Endothelial cell of hepatic sinusoid (primary cell): ENCODE data around the gene MIPOL1.
"Not testable (repeated sequence)": the region's sequence is repeated elsewhere in the genome, so short reads cannot be mapped to it uniquely, and the experiment has no call there.

Source experiments
- in situ Hi-C: cut with HindIII; loops from 2 replicates; pipeline ENCODE4 v1.10.0; 2017; ENCODE audit warnings: low sequenced_read_pairs

The MIPOL1 gene

DNA sequence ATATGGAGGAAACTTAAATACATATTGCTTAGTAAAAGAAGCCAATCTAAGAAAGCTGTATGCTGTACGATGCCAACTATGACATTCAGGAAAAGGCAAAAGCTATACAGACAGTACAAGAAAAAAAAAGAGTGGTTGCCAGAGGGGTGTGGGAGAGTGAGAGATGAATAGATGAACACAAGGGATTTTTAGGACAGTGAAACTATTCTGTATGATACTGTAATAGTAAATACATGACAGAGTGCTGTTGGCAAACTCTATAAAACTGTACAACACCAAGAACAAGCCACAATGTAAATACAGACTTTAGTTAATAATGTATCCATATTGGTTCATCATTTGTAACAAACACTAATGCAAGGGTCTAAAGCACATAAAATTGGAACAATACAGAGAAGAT, 10.9 kb upstream of the MIPOL1 start:
- in situ Hi-C loops: no loop called here

DNA sequence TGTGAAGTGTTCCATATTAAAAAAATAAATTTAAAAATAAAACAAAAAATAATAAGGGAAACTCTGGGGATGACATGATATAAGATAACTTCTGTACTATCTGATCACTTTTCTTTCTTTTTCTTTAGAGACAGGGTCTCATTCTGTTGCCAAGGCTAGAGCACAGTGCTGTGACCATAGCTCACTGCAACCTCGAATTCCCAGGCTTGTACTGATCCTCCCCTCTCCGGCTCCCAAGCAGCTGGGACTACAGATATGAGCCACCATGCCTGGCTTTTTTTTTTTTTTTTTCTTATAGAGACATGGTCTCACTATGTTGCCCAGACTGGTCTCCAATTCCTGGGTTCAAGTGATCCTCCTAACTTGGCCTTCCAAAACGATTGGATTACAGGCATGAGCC, 10.4 kb upstream of the MIPOL1 start:
- in situ Hi-C loops: no loop called here

GRCh38 chr14:37187840-37188577, 9.7 kb upstream of the MIPOL1 start:
- in situ Hi-C loops: not testable (repeated sequence)

GRCh38 chr14:37189733-37190132, 8.0 kb upstream of the MIPOL1 start:
- in situ Hi-C loops: not testable (repeated sequence)

GRCh38 chr14:37194698-37195097, 3.0 kb upstream of the MIPOL1 start:
- in situ Hi-C loops: no loop called here

- in situ Hi-C loops: no loop called here
Observed at GRCh38 chr14:37195327-37195726, 2.4 kb upstream of the MIPOL1 start.

DNA sequence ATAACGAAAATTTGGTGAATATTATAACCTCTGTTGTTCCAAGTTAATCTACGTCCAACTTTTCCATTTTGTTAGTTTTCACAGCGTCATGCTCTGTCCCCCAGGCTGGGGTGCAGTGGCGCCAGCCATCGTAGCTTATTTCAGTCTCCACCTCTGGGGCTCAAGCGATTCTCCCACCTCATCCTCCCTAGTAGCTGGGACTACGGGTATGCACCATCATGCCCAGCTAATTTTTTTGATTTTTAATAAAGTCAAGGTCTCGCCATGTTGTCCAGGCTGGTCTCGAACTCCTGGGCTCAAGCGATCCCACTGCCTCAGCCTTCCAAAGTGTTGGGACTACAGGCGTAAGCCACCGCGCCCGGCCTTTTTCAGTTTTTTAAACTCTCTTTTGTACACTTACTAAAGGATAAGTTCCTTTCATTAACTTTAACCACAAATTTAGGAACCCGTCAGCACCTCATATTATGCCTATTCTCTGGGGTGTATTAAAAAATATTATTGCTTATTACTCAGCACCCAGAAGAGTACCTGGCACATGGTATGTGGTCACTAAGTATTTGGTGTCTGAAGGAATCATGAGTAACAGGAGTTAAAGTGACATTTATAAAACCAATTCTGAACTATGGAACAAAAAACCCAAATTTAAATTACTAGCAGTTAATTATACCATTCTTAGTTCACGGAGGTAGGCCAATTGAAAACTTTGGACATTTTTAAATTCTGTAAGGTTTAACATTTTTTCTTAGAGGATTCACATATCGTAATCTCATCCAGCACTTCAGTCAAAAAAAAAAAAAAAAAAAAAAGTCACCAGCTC, 925 bp upstream of the MIPOL1 start:
- in situ Hi-C loops: no loop called here

GRCh38 chr14:37198273-37198598, 499 bp downstream of the MIPOL1 start:
- in situ Hi-C loops: no loop called here

DNA sequence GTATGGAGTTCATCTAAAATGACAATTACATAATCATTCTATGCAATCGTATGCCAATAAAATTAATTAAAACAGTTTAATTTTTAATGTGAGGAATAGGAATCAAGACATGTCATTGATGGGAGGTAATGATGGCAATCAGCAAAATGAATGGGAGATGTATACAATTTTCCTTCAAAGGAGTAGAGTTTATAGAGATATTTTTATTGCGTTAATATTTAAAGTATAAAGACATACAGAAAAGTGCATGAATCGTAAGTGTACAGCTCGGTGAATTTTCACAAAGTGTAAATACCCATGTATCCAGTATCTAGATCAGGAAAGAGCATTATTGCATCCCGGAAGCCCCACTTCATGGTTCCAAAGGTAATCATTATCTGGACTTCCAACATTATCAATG, 1.2 kb downstream of the MIPOL1 start:
- in situ Hi-C loops: no loop called here

DNA sequence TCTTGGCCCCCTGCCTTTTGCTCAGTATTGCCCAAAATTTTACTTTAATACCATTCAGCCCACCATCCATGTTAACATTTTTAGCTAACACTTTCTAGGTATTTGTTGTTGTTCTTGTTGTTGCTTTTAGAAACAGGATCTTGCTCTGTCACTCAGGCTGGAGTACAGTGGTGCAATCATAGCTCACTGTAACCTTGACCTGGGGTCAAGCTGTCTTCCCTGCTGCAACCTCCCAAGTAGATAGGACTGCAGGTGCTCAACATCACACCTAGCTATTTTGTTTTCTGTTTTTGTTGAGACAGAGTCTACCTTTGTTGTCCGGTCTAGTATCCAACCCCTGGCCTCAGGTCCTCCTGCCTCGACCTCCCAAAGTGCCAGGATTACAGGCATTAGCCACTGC, 4.0 kb downstream of the MIPOL1 start:
- in situ Hi-C loops: no loop called here

- in situ Hi-C loops: no loop called here
Observed at GRCh38 chr14:37202265-37202664, 4.5 kb downstream of the MIPOL1 start.

DNA sequence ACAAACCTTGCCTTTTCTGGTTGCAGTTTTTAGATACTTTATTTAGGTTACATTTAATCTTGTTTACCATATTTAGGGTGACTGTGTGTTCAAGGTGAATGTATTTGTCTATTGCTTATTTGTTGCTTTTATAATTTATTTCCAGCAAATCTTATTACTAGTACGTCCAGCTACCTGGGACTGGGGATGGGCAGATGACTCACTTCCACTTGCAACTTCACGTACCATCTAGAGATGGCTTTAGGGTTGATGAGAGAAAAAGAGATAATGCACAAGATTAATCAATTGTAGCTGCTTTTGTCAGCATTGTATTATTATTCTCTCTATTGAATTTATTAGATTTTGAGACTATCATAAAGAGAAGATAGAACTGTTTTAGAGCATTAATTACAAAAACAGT, 5.1 kb downstream of the MIPOL1 start:
- in situ Hi-C loops: no loop called here

DNA sequence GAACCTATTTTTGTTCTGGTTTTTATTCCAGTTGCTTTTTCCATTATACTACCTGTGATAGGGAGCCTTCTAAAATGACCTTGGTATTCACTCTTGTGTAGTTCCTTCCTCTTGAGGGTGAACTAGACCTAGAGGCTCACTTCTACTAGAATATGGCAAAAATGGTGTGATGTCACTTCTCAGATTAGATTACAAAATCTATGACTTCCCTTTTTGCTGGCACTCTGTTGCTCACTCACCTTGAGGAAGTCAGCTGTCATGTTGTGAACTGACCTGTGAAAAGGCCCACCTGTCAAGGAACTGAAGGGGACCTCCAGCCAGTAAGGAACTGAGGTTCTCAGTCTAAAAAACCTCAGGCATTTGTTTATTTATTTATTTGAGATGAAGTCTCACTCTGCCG, 5.7 kb downstream of the MIPOL1 start:
- in situ Hi-C loops: no loop called here

DNA sequence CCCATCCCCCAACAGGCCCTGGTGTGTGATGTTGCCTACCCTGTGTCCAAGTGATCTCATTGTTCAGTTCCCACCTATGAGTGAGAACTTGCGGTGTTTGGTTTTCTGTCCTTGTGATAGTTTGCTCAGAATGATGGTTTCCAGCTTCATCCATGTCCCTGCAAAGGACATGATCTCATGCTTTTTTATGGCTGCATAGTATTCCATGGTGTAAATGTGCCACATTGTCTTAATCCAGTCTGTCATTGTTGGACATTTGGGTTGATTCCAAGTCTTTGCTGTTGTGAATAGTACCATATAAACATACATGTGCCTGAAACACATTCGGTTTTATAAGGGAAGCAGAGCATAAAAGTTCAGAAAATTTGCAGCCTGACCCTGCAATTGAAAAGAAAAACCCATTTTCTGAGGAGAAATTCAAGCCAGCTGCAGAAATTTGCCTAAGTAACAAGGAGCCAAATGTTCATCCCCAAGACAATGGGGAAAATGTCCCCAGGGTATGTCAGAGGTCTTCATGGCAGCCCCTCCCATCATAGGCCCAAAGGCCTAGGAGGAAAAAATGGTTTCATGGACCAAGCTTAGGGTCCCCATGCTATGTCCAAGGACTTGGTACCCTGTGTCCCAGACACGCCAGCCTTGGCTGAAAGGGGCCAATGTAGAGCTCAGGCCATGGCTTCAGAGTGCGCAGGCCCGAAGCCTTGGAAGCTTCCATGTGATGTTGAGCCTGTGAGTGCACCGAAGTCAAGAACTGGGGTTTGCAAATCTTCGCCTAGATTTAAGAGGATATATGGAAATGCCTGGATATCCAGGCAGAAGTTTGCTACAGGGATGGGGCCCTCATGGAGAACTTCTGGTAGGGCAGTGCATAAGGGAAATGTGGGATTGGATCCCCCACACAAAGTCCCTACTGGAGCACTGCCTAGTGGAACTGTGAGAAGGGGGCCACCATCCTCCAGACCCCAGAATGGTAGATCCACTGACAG, 8.2 kb downstream of the MIPOL1 start:
- in situ Hi-C loops: not testable (repeated sequence)

DNA sequence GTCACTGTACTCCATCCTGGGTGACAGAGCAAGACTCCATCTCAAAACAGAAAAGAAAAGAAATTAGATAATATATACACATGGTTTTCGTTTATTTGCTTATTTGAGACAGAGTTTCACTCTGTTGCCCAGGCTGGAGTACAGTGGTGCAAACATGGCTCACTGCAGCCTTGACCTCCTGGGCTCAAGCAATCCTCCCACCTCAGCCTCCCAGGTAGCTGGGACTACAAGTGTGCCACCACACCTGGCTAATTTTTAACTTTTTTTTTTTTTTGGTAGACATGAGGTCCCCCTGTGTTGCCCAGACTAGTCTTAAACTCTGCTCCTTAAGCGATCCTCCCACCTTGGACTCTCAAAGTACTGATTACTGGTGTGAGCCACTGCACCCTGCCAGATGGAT, 11.9 kb downstream of the MIPOL1 start:
- in situ Hi-C loops: not testable (repeated sequence)

- in situ Hi-C loops: no loop called here
Observed at GRCh38 chr14:37210448-37210847, 12.7 kb downstream of the MIPOL1 start.

GRCh38 chr14:37213016-37213415, 15.3 kb downstream of the MIPOL1 start:
- in situ Hi-C loops: no loop called here

DNA sequence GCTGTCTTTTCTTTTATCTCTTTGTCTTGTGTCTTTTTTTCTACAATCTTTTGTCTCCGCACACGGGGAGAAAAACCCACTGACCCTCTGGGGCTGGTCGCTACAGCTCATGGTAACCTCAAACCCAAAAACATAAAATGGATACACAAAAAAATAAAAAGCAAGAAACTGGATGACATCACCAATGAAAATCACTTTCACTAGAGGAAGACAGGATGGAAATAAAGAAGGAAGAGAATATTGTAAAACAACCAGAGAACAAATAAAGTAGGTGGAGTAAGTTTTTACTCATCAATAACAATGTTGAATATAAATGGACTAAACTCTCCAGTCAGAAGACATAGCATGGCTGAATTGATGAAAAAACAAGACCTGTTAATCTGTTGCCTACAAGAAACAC, 17.6 kb downstream of the MIPOL1 start:
- in situ Hi-C loops: no loop called here

- in situ Hi-C loops: no loop called here
Observed at GRCh38 chr14:37221073-37221472, 23.3 kb downstream of the MIPOL1 start.

- in situ Hi-C loops: no loop called here
Observed at GRCh38 chr14:37223947-37224474, 26.3 kb downstream of the MIPOL1 start.

DNA sequence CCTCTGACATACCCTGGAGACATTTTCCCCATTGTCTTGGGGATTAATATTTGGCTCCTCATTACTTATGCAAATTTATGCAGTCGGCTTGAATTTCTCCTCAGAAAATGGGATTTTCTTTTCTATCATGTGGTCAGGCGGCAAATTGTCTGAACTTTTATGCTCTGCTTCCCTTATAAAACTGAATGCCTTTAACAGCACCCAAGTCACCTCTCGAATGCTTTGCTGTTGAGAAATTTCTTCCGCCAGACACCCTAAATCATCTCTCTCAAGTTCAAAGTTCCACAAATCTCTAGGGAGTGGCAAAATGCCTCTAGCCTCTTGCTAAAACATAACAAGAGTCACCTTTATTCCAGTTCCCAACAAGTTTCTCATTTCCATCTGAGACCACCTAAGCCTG, 27.9 kb downstream of the MIPOL1 start:
- in situ Hi-C loops: not testable (repeated sequence)
